Left renal pelvis (tissue), 4 donors: ENCODE measurements around the gene ADNP. TPM values are rescaled to one million over a fixed set of nuclear protein-coding genes. Genes with fewer than 3 reads are reported as not detected.

ENCODE experiments used
- DNase-seq, 4 donors: peaks; one replicate each; pipeline ENCODE4 v3.0.0-alpha.2; 2013; ENCODE audit warnings: low read depth in 4 of 4, low spot score in 3 of 4
- polyA plus RNA-seq, 4 donors: library from polyadenylated mRNA; unstranded; fragments of 120-200 nt; gene quantifications; one replicate each; pipeline ENCODE4 v1.2.1, GENCODE V29; 2013; ENCODE audit not compliant: insufficient read length in 4 of 4

Gene ADNP
- polyA plus RNA-seq, 4 donors = 111 to 135 (median 127) TPM

- no peak for DNase-seq
Measured at GRCh38 chr20:50855498-50856474, 75.5 kb downstream of the ADNP start.

- DNase-seq = no peak
Measured at GRCh38 chr20:50854506-50855249, 76.6 kb downstream of the ADNP start.

- no peak for DNase-seq
Measured at GRCh38 chr20:50852085-50852484, 79.2 kb downstream of the ADNP start.

- DNase-seq = no peak
Measured at GRCh38 chr20:50850721-50851286, 80.4 kb downstream of the ADNP start.

- DNase-seq = no peak
Measured at GRCh38 chr20:50848846-50849673, 82.2 kb downstream of the ADNP start.

GRCh38 chr20:50848341-50848808, 82.9 kb downstream of the ADNP start:
- no peak for DNase-seq

- no peak for DNase-seq
Measured at GRCh38 chr20:50845566-50846215, 85.5 kb downstream of the ADNP start.

GRCh38 chr20:50844430-50845100, 86.7 kb downstream of the ADNP start:
- DNase-seq = no peak

- no peak for DNase-seq
Measured at GRCh38 chr20:50843331-50844276, 87.6 kb downstream of the ADNP start.

- no peak for DNase-seq
Measured at GRCh38 chr20:50842821-50843220, 88.4 kb downstream of the ADNP start.

Other genes starting within 250 kb of the ADNP start
- gene RIPOR3, start 239.9 kb downstream of the ADNP start, polyA plus RNA-seq = 1 to 10 TPM; 3.8 to 8.9 (median 5.7) TPM
- 10 to 100 TPM in 3 of 4 donors, 1 to 10 TPM in 1; 1.3 to 28.0 (median 23.9) TPM for gene PARD6B, start 199.9 kb downstream of the ADNP start, polyA plus RNA-seq
- 1 to 10 TPM; 3.3 to 5.6 (median 4.6) TPM for gene BCAS4, start 136.4 kb downstream of the ADNP start, polyA plus RNA-seq
- 10 to 100 TPM; 54.4 to 82.1 (median 62.3) TPM for gene DPM1, start 27.1 kb upstream of the ADNP start, polyA plus RNA-seq
- 1 to 10 TPM; 3.2 to 5.1 (median 4.7) TPM for gene MOCS3, start 27.4 kb upstream of the ADNP start, polyA plus RNA-seq
- 1 to 10 TPM; 1.7 to 8.7 (median 4.1) TPM for gene KCNG1, start 91.7 kb upstream of the ADNP start, polyA plus RNA-seq